ENCODE measurements around the gene TNRC6B. TPM values are rescaled to one million over a fixed set of nuclear protein-coding genes. Genes with fewer than 3 reads are reported as not detected.
"Not testable (repeated sequence)": the region's sequence is repeated elsewhere in the genome, so short reads cannot be mapped to it uniquely, and the experiment has no call there.

TNRC6B gene
- total and polyA plus RNA-seq, 7 donors, result 0.60 to 51.8 (median 26.5) TPM

GRCh38 chr22:40147388-40148176 is 30.1 kb upstream of the TNRC6B start:
- Histone ChIP-seq H3K27ac (no peak overlapping the region), H3K9me3 (no peaks in the 10 kb centered on the region), H3K36me3 (no peaks in the 10 kb centered on the region), H3K4me3 (no peak overlapping the region), H3K27me3 (no peaks in the 10 kb centered on the region), H3K4me1 (no peaks in the 10 kb centered on the region)
- WGBS, 2 donors, result 58 to 83% methylated on average over 10 of the region's 10 CpGs
- intact Hi-C loops (cut with DNase I), result no loop called here
- no peak for TF ChIP-seq POLR2AphosphoS5 (IDR thresholded peaks at IDR 0.05)
- no peak for TF ChIP-seq EP300 (IDR thresholded peaks at IDR 0.05)
- no peak for TF ChIP-seq CTCF (IDR thresholded peaks at IDR 0.05)
- TF ChIP-seq POLR2A (IDR thresholded peaks at IDR 0.05), result no peak
- DNase-seq, result no peak

GRCh38 chr22:40153192-40153591 is 24.5 kb upstream of the TNRC6B start:
- H3K27ac ChIP-seq, result no peak overlapping the region
- WGBS, 2 donors, result 96 to 97% methylated on average over 4 of the region's 4 CpGs
- DNase-seq, result no peak
- H3K27me3 ChIP-seq, result no peaks in the 10 kb centered on the region
- intact Hi-C loops (cut with DNase I), result no loop called here
- no peak overlapping the region for H3K4me3 ChIP-seq
- peaks cover 0 to 17% (median 2%) of the 10 kb centered on the region in 4 donors for H3K4me1 ChIP-seq
- H3K9me3 ChIP-seq, result no peaks in the 10 kb centered on the region
- peaks cover 0 to 7% (median 0%) of the 10 kb centered on the region in 4 donors for H3K36me3 ChIP-seq
- no peak for TF ChIP-seq CTCF (IDR thresholded peaks at IDR 0.05)
- no peak for TF ChIP-seq POLR2AphosphoS5 (IDR thresholded peaks at IDR 0.05)
- no peak for TF ChIP-seq EP300 (IDR thresholded peaks at IDR 0.05)
- no peak for TF ChIP-seq POLR2A (IDR thresholded peaks at IDR 0.05)

GRCh38 chr22:40153705-40154104 is 24.0 kb upstream of the TNRC6B start:
- Histone ChIP-seq H3K27ac (no peak overlapping the region), H3K27me3 (no peaks in the 10 kb centered on the region), H3K9me3 (no peaks in the 10 kb centered on the region), H3K4me3 (no peak overlapping the region), H3K36me3 (peaks cover 0 to 7% (median 0%) of the 10 kb centered on the region in 4 donors), H3K4me1 (peaks cover 0 to 17% (median 2%) of the 10 kb centered on the region in 4 donors)
- DNase-seq, result no peak
- intact Hi-C loops (cut with DNase I), result no loop called here
- 90 to 94% methylated on average over 4 of the region's 4 CpGs for WGBS, 2 donors
- TF ChIP-seq CTCF (IDR thresholded peaks at IDR 0.05) (no peak), POLR2AphosphoS5 (IDR thresholded peaks at IDR 0.05) (no peak), EP300 (IDR thresholded peaks at IDR 0.05) (no peak), POLR2A (IDR thresholded peaks at IDR 0.05) (no peak)

GRCh38 chr22:40156001-40156516 is 21.7 kb upstream of the TNRC6B start:
- peak overlapping the region in 1 of 4 donors; percentile 20 for H3K27ac ChIP-seq
- 8 to 49% methylated on average over 7 of the region's 7 CpGs for WGBS, 2 donors
- H3K36me3 ChIP-seq, result peaks cover 0 to 7% (median 0%) of the 10 kb centered on the region in 4 donors
- H3K4me1 ChIP-seq, result peaks cover 0 to 17% (median 2%) of the 10 kb centered on the region in 4 donors
- no peaks in the 10 kb centered on the region for H3K9me3 ChIP-seq
- no peak for DNase-seq
- TF ChIP-seq CTCF (IDR thresholded peaks at IDR 0.05) (peak in 1 of 4 experiments; percentile 16), POLR2A (IDR thresholded peaks at IDR 0.05) (no peak)
- no peaks in the 10 kb centered on the region for H3K27me3 ChIP-seq
- intact Hi-C loops (cut with DNase I), result no loop called here
- no peak overlapping the region for H3K4me3 ChIP-seq

GRCh38 chr22:40156682-40157081 is 21.0 kb upstream of the TNRC6B start:
- Histone ChIP-seq H3K4me1 (peaks cover 0 to 17% (median 2%) of the 10 kb centered on the region in 4 donors), H3K27ac (peak overlapping the region in 1 of 4 donors; percentile 12)
- H3K27me3 ChIP-seq; H3K4me3 ChIP-seq; H3K36me3 ChIP-seq; intact Hi-C loops (cut with DNase I); DNase-seq; H3K9me3 ChIP-seq: not testable (repeated sequence)
- 64 to 86% methylated on average over 6 of the region's 6 CpGs for WGBS, 2 donors
